Stimulated activated CD4-positive, alpha-beta T cell treated with anti-CD3 and anti-CD28 coated beads, Interleukin-15, amount 100 ng/mL, for 24 hours (primary cell): Measurements from ENCODE around the gene TMEM248.

Experiments
- DNase-seq: peaks from one replicate; pipeline ENCODE4 v3.0.0-alpha.2; 2020

The TMEM248 gene

GRCh38 chr7:67006965-67007364 is 85.9 kb downstream of the TMEM248 start:
- DNase-seq = no peak
